Sigmoid colon (tissue), 7 donors: Measurements from ENCODE around the gene BUD13. TPM values are rescaled to one million over a fixed set of nuclear protein-coding genes. Genes with fewer than 3 reads are reported as not detected.

Source experiments
- DNase-seq: peaks from one replicate; pipeline ENCODE4 v3.0.0-alpha.2; 2019
- H3K27ac ChIP-seq, 4 donors: fragments of 200-600 bp; sonication (generic); one replicate each; pipeline ENCODE4 v1.5.1; 2016 to 2019; ENCODE audit warnings: mild to moderate bottlenecking in 1 of 4
- H3K27me3 ChIP-seq, 3 donors: fragments of 200-600 bp; sonication (generic); one replicate each; pipeline ENCODE4 v1.5.1; 2019; ENCODE audit warnings: mild to moderate bottlenecking in 1 of 3
- H3K36me3 ChIP-seq, 4 donors: fragments of 200-600 bp; sonication (generic); one replicate each; pipeline ENCODE4 v1.5.1; 2016 to 2019
- H3K4me1 ChIP-seq, 4 donors: fragments of 200-600 bp; sonication (generic); one replicate each; pipeline ENCODE4 v1.5.1; 2017 to 2019
- H3K4me3 ChIP-seq, 4 donors: fragments of 200-600 bp; sonication (generic); one replicate each; pipeline ENCODE4 v1.5.1; 2017 to 2019; ENCODE audit warnings: mild to moderate bottlenecking in 2 of 4, moderate library complexity in 1 of 4
- H3K9me3 ChIP-seq, 4 donors: fragments of 200-600 bp in 3 of 4; sonication (generic) in 3 of 4; one replicate each; pipeline versions ENCODE4 v1.5.1 to v1.6.1; 2013 to 2019
- EP300 ChIP-seq, 4 donors: sonication (generic); formaldehyde crosslinking; IDR thresholded peaks; one replicate each; pipeline ENCODE4 v1.6.1; 2017; ENCODE audit warnings: antibody characterized with exemption in 4 of 4
- POLR2A ChIP-seq, 2 donors: fragments of 450-650 bp; IDR thresholded peaks; one replicate each; pipeline ENCODE4 v1.6.1; 2016; ENCODE audit warnings: antibody characterized with exemption in 2 of 2, mild to moderate bottlenecking in 2 of 2, moderate library complexity in 2 of 2
- POLR2AphosphoS5 ChIP-seq, 4 donors: sonication (generic); formaldehyde crosslinking; IDR thresholded peaks; one replicate each; pipeline ENCODE4 v1.6.1; 2017; ENCODE audit warnings: antibody characterized with exemption in 4 of 4
- whole genome bisulfite sequencing, 2 donors: extraction: QIAGEN DNeasy Blood & Tissue Kit; methylation state at CpG; one replicate each; pipeline ENCODE4 v1.1.7; 2013; 5-methylcytosine and 5-hydroxymethylcytosine counted together
- intact Hi-C: fragments of 100-400 bp; cut with DNase I; formaldehyde crosslinking; loops from one replicate; pipeline ENCODE4 v1.15.1; 2023
- polyA plus RNA-seq, 3 donors: library from polyadenylated mRNA; stranded (reverse); fragments of 200-250 nt; gene quantifications; one replicate each; pipeline ENCODE4 v1.2.3, GENCODE V29; 2013
- total RNA-seq, 4 donors: library from RNA; depleted of rRNA; stranded (reverse); fragments of >200 nt; gene quantifications; one replicate each; pipeline ENCODE4 v1.1.0, GENCODE V29; 2016
- TF ChIP-seq, protein P1 (sequence below), 4 experiments: fragments of 450-650 bp in 3 of 4; fragments of 200-600 bp in 1 of 4; IDR thresholded peaks; one replicate each; pipeline ENCODE4 v1.5.1; 2016 to 2019; ENCODE audit warnings: antibody characterized with exemption in 4 of 4, mild to moderate bottlenecking in 3 of 4, moderate library complexity in 2 of 4
- donor health status: healthy with polysubstance abuse.
- donor health status: Bipolar disorder and iron deficiency.
- donor health status: healthy.

Gene BUD13
- total and polyA plus RNA-seq, 7 donors, result 12.2 to 19.9 (median 16.8) TPM

DNA sequence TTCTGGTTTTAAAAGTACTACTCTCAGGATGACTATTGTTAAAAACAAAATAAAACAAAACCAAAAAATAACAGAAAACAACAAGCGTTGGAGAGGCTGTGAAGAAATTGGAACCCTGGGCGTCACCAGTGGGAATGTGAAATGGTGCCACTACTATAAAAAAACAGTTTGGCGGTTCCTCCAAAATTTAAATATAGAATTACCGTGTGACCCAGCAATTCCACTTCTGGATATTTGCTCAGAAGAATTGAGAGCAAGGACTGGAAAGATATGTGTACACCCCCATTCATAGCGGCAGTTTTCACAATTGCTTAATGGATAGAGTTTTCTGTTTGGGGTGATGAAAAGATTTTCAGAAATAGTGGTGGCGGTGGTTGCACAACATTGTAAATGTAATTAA, 41.7 kb upstream of the BUD13 start:
- Histone ChIP-seq H3K27me3 (no peaks in the 10 kb centered on the region), H3K36me3 (no peaks in the 10 kb centered on the region), H3K9me3 (no peaks in the 10 kb centered on the region), H3K4me1 (no peaks in the 10 kb centered on the region), H3K27ac (no peak overlapping the region), H3K4me3 (no peak overlapping the region)
- no peak for DNase-seq
- intact Hi-C loops, result no loop called here
- WGBS, 2 donors, result 83 to 93% methylated on average over 6 of the region's 6 CpGs
- no peak for TF ChIP-seq EP300 (IDR thresholded peaks at IDR 0.05)
- TF ChIP-seq POLR2AphosphoS5 (IDR thresholded peaks at IDR 0.05), result no peak
- TF ChIP-seq, protein P1, sequence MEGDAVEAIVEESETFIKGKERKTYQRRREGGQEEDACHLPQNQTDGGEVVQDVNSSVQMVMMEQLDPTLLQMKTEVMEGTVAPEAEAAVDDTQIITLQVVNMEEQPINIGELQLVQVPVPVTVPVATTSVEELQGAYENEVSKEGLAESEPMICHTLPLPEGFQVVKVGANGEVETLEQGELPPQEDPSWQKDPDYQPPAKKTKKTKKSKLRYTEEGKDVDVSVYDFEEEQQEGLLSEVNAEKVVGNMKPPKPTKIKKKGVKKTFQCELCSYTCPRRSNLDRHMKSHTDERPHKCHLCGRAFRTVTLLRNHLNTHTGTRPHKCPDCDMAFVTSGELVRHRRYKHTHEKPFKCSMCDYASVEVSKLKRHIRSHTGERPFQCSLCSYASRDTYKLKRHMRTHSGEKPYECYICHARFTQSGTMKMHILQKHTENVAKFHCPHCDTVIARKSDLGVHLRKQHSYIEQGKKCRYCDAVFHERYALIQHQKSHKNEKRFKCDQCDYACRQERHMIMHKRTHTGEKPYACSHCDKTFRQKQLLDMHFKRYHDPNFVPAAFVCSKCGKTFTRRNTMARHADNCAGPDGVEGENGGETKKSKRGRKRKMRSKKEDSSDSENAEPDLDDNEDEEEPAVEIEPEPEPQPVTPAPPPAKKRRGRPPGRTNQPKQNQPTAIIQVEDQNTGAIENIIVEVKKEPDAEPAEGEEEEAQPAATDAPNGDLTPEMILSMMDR (IDR thresholded peaks at IDR 0.05), result no peak

DNA sequence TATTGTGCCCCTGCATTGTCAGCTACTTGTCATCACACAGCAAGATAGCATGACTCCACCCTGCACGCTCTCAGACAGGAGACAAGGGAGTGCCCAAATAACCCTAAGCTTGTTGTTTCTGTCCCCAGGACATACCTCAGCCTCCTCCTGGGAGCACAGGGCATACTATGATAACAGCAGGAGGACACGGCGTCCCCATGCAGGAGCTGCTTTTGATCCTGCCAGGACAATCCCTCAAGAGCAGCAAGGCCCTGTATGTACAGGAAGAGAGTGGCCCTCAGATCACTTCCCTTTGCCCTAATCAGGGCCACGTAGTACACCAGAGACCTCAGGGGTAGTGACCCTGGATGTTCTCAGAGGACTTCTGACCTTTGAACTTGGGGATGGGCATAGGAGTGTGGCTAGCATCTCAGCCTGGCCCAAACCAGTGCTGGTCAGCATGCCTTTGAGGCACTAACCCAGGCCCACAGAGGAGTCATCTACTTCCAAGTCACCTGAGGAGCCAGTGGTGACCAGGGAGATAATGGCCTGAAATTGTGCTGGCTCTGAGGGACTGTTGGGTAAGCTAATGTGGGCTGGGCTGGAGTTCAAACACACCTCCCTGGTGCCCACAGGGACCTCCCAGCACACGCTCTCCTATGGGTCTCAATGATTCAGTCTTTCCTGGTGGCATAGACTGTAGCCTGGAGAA, 41.1 kb upstream of the BUD13 start:
- Histone ChIP-seq H3K4me1 (no peaks in the 10 kb centered on the region), H3K9me3 (no peaks in the 10 kb centered on the region), H3K27ac (no peak overlapping the region), H3K27me3 (no peaks in the 10 kb centered on the region), H3K36me3 (no peaks in the 10 kb centered on the region), H3K4me3 (no peak overlapping the region)
- 53 to 73% methylated on average over 5 of the region's 5 CpGs for WGBS, 2 donors
- DNase-seq, result peak; percentile 33
- intact Hi-C loops, result no loop called here
- no peak for TF ChIP-seq POLR2A (IDR thresholded peaks at IDR 0.05)
- no peak for TF ChIP-seq EP300 (IDR thresholded peaks at IDR 0.05)
- TF ChIP-seq, protein P1 (IDR thresholded peaks at IDR 0.05), result no peak
- no peak for TF ChIP-seq POLR2AphosphoS5 (IDR thresholded peaks at IDR 0.05)

DNA sequence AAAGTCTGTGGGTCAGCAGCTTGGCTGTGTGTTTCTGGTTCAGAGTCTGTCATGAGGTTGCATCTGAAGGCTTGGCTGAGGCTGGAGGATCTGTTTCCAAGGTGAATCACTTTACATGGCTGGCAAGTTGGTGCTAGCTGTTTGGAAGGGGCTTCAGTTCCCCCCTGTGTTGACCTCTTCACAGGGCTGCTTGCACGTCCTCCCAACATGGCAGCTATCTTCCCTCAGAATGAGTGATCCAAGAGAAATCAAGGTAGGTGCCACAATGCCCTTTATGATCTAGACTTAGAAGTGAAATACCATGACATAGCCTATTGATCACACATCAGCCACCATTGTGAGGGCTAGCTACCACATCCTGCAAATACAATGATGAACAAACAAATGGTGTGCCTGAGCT, 40.4 kb upstream of the BUD13 start:
- Histone ChIP-seq H3K4me3 (no peak overlapping the region), H3K9me3 (no peaks in the 10 kb centered on the region), H3K36me3 (no peaks in the 10 kb centered on the region), H3K27me3 (no peaks in the 10 kb centered on the region), H3K27ac (no peak overlapping the region), H3K4me1 (no peaks in the 10 kb centered on the region)
- 92 to 98% methylated on average over 1 of the region's 1 CpG for WGBS, 2 donors
- TF ChIP-seq POLR2AphosphoS5 (IDR thresholded peaks at IDR 0.05), result no peak
- TF ChIP-seq POLR2A (IDR thresholded peaks at IDR 0.05), result no peak
- TF ChIP-seq, protein P1 (IDR thresholded peaks at IDR 0.05), result no peak
- no peak for TF ChIP-seq EP300 (IDR thresholded peaks at IDR 0.05)
- intact Hi-C loops, result no loop called here
- peak; percentile 10 for DNase-seq

DNA sequence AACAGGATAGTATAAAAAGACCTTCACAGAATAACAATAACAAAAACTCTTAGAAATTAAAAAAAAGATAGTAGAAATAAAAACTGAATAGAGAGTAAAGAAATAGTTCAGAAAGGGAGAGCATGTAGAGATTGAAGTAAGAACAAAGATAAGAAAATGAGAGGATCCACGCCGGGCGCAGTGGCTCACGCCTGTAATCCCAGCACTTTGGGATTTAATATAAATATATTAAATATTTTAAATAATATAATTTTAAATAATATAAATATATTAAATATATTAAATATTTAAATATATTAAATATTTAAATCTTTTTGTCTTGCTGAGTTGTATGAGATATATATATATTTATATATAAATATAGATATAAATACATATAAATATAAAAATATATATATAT, 39.3 kb upstream of the BUD13 start:
- H3K9me3 ChIP-seq, result no peaks in the 10 kb centered on the region
- no peaks in the 10 kb centered on the region for H3K27me3 ChIP-seq
- no peak for DNase-seq
- intact Hi-C loops, result no loop called here
- no peaks in the 10 kb centered on the region for H3K4me1 ChIP-seq
- TF ChIP-seq EP300 (IDR thresholded peaks at IDR 0.05), result no peak
- H3K36me3 ChIP-seq, result no peaks in the 10 kb centered on the region
- H3K4me3 ChIP-seq, result no peak overlapping the region
- 86 to 100% methylated on average over 4 of the region's 4 CpGs for WGBS, 2 donors
- no peak overlapping the region for H3K27ac ChIP-seq

DNA sequence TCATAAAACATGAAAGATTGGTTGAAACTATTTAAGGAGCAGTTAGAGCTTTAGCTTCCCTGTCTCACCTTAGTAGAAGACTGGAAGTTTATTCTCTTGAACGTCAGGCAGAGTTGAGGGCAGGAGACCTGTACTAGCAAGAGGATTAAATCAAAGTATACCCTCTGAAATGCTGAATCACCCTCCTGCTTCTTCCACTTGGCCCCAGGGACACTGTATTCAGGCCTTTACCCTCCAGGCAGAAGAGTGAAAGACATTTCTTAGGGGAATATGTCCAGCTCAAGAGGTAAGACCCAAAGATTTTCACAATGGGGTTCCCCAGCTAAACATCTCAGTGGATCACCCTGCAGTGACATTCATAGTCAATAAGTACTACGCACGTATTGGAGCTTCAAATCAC, 38.4 kb upstream of the BUD13 start:
- 83 to 87% methylated on average over 3 of the region's 3 CpGs for WGBS, 2 donors
- no peaks in the 10 kb centered on the region for H3K36me3 ChIP-seq
- intact Hi-C loops, result no loop called here
- TF ChIP-seq EP300 (IDR thresholded peaks at IDR 0.05) (no peak), POLR2A (IDR thresholded peaks at IDR 0.05) (no peak), POLR2AphosphoS5 (IDR thresholded peaks at IDR 0.05) (no peak)
- TF ChIP-seq, protein P1 (IDR thresholded peaks at IDR 0.05), result no peak
- no peaks in the 10 kb centered on the region for H3K9me3 ChIP-seq
- no peaks in the 10 kb centered on the region for H3K27me3 ChIP-seq
- H3K4me3 ChIP-seq, result no peak overlapping the region
- DNase-seq, result no peak
- no peaks in the 10 kb centered on the region for H3K4me1 ChIP-seq
- no peak overlapping the region for H3K27ac ChIP-seq
